Activated CD8-positive, alpha-beta memory T cell treated with anti-CD3 and anti-CD28 coated beads for 24 hours (primary cell): Measurements from ENCODE around the gene PTGES.
"Not testable (repeated sequence)": the region's sequence is repeated elsewhere in the genome, so short reads cannot be mapped to it uniquely, and the experiment has no call there.

ENCODE experiments used
- DNase-seq: peaks from one replicate; pipeline ENCODE4 v3.0.0-alpha.2; 2020

PTGES gene, protein sequence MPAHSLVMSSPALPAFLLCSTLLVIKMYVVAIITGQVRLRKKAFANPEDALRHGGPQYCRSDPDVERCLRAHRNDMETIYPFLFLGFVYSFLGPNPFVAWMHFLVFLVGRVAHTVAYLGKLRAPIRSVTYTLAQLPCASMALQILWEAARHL

GRCh38 chr9:129752900-129753729 lies at the start of gene PTGES:
PTGES (minus strand) TSS chr9:129753042; CDS start chr9:129753012, 30 bp downstream.
- DNase-seq: peak; percentile 73

GRCh38 chr9:129801504-129801903 lies 48.7 kb upstream of the PTGES start:
- no peak for DNase-seq

GRCh38 chr9:129798973-129799372 lies 46.1 kb upstream of the PTGES start:
- no peak for DNase-seq

DNA sequence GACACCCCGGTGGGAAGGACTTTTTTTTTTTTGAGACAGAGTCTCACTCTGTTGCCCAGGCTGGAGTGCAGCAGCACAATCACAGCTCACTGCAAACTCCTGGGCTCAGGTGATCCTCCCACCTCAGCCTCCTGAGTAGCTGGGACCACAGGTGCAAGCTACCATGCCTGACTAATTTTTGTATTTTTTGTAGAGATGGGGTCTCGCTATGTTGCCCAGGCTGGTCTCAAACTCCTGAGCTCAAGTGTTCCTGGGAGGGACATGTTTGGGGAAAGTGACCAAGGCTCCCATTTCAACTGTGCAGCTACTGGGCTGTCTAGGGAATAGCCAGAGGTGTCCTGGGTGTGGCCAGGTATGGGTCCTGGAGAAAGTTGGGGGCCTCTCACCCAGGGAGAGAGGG lies 43.2 kb upstream of the PTGES start:
- not testable (repeated sequence) for DNase-seq

DNA sequence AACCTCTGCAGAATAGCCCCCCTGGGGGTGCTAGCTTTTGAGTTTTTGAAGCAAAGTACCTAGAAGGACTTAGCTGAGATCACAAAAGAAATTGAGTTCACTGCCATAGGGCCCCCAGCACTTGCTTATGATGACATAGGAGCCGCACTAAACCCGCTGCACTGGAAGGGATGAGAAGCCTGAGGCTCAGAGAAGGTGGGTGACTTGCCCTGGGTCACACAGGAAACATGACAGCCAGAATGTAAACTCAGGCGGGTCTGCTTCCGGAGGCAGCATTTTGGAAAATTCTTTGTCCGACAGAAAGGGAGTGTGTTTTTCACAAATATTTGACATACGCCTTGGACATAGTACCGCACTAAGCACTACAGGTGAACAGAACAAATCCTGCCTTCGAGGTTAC lies 41.7 kb upstream of the PTGES start:
- no peak for DNase-seq

GRCh38 chr9:129786481-129786880 lies 33.6 kb upstream of the PTGES start:
- DNase-seq: no peak

GRCh38 chr9:129785866-129786265 lies 33.0 kb upstream of the PTGES start:
- DNase-seq: no peak

DNA sequence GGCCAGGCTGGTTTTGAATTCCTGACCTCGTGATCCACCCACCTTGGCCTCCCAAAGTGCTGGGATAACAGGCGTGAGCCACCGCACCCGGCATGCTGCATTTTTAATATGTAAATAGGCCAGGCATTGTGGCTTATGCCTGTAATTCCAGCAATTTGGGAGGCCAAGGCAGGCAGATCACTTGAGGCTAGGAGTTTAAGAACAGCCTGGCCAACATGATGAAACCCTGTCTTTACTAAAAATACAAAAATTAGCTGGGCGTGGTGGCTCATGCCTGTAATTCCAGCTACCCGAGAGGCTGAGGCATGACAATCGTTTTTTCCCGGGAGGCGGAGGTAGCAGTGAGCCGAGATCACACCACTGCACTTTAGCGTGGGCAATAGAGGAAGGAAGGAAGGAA lies 32.1 kb upstream of the PTGES start:
- DNase-seq: not testable (repeated sequence)

GRCh38 chr9:129783516-129784361 lies 30.9 kb upstream of the PTGES start:
- peak; percentile 87 for DNase-seq

- DNase-seq: no peak
Measured at GRCh38 chr9:129781981-129782380, 29.1 kb upstream of the PTGES start.

DNA sequence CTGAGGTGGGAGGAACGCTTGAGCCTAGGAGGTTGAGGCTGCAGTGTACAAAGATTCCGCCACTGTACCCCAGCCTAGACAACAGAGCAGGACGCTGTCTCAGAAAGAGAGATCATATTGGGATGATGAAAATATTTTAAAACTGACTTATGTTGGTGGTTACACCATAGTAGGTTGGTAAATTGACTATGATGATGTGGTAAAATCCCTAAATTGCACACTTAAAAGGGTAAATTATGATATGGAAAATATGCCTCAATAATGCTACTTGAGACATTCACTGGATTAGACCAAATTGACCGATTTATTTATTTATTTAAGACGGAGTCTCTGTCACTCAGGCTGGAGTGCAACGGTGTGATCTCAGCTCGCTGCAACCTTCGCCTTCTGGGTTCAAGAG lies 28.3 kb upstream of the PTGES start:
- no peak for DNase-seq

GRCh38 chr9:129779560-129780190 lies 26.8 kb upstream of the PTGES start:
- DNase-seq: no peak

- DNase-seq: no peak
Measured at GRCh38 chr9:129778469-129778868, 25.6 kb upstream of the PTGES start.

DNA sequence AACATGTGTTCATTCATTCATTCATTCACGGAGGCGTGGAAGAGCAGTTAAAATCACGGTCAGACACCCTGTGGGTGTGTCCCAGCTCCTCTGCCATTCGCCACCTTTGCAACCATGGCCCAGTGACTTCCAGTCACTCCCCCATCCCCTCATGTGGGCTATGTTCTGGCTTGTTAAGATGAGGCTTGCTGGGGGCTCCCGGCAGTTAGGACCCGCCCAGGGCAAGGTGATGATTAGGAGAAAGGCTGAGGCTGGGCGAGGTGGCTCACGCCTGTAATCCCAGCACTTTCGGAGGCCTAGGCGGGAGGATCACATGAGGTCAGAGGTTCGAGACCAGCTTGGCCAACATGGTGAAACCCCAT lies 24.9 kb upstream of the PTGES start:
- no peak for DNase-seq

DNA sequence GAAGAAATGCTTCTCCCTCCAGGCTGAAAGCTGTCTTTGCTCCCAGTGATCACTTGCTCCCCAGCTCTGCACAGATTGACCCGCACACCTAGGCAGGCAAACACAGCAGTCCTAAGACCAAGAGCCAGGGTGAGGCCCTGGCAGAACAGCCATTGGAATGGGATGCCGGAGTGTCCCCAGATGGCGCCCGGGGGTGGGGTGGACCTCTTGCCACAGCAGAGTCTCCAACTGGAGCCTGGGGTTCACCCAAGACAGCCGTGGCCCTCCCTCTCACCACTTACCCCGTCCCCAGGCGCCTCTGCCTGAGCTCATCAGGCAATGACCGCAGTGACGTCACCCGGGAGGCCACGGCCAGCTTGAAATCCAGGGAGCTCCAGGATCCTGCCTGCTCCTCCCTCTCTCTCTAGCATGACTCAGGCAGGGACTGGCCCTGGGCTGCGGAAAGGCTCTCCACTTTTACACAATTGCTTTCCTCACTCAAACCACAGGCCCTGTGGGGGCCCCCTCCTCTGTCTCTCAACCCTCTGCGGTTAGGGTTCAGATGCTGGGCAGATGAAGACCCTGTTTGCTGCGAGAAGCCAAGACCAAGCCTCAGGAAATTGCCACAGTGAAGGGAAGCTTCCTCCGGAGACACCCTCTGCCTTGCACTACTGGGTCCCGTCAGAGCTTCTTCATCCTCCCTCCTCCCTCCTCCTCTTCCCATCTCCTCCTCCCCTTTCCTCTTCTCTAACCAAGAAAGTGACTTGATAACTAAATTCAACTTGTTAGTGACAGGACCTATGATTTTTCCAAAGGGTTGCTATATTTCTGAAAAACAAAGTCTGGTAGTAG lies 24.3 kb upstream of the PTGES start:
- DNase-seq: peak; percentile 64

DNA sequence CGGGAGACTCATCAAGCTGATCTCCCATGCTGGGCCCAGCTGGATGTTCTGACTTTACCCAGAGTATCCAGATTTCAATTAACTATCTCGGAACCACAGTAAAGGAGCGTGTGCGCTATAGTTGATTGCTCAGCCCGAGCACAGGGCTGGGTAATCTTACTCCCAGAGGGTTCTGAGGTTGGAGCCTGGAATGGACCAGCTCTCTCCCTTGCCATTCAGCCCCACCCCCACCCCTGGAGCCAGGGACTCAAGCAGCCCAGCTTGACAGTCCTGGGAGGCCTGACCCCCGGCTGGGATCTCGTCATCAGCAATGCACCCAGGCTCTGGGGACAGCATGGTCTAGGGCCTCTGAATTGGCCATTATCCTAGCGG lies 23.7 kb upstream of the PTGES start:
- DNase-seq: no peak

DNA sequence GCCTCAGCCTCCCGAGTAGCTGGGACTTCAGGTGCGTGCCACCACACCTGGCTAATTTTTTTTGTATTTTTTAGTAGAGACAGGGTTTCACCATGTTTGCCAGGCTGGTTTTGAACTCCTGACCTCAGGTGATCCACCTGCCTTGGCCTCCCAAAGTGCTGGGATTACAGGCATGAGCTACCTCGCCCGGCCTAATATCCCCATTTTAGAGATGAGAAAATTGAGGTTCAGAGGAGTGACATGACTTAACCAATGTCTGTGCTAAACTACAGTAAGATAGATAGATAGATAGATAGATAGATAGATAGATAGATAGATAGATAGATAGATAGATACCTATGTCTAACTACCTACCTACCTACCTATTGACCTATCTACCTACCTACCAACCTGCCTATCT lies 23.3 kb upstream of the PTGES start:
- DNase-seq: not testable (repeated sequence)

DNA sequence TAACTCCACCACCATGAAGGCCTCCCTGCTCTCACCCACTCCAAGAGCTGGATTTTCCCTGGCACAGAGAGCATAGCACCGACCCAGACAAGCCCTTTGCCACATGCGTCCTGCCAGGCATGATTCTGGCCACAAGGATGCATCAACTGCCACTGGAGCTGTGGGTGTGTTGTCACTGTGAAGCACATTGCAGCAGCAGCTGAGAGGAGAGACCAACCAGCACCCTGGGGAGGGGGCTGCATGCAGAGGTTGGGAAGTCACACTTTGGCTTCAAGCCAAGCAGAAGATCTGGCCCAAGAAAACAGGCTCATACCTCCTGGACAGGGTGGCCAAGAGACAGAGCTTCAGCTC lies 22.6 kb upstream of the PTGES start:
- no peak for DNase-seq

GRCh38 chr9:129774791-129775447 lies 22.1 kb upstream of the PTGES start:
- no peak for DNase-seq

DNA sequence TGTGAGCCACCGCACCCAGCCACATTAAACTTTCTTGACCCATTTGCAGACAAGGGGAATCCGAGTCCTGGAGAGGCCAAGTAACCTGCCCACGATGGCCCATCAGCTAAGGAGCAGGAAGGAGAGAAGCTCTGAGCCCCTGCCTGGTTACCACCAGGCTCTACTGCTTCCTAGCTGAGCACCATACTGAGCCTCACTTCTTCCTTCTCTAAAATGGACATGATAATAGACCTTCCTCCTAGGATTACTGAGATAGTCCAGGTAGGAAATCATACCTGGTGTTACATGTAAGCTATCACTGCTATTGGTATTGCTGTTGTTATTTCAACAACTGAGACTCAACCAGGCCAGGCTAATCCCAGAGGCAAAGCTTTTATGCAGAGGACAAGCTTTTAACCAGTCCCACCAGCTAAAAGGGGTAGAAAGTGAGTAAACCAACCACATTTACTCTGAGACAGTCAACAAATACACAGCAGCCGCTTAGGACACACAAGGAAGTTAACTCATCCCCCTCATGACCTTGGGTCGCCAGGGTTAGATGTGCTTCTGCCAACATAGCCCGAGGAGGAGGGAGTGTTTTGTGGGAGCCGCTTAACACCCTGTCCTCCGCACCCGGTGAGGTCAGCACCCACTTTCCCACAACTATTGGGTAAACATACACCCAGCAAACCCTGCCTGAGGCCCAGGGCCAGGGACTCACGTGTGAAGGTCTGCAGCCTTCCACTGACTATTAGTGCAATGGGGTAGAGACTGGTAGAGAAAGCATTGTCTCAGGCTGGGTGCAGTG lies 20.6 kb upstream of the PTGES start:
- no peak for DNase-seq

DNA sequence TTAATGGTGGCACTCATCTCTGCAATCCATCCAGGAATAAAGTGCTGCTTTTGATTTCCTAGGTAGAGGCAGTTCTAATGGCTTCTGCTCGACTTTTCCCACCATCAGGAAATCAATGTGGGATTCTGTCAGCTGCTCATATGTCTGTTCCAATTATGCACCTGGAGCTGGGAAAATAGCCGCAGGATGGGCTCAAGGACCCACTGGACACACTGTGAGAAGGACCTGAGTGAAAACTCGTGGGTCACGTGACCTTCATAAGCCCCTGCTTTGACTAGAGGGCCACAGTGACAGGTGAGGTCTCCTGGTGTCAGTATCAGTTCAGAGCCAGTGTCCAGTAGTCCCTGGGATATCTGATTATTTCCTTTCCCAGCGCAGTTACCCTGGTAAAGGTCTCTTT lies 17.9 kb upstream of the PTGES start:
- DNase-seq: no peak
